ENCODE measurements around the gene ARHGEF1. TPM values are rescaled to one million over a fixed set of nuclear protein-coding genes. Genes with fewer than 3 reads are reported as not detected.

The ARHGEF1 gene
- total RNA-seq, 1 donor from 2014 or later: 114 TPM

GRCh38 chr19:41915776-41916414, 32.9 kb downstream of the ARHGEF1 start:
- no peak for DNase-seq (ENCODE audit: extremely low spot score in 2 of 2)
- Histone ChIP-seq H3K4me1 (peaks cover 14% of the 10 kb centered on the region), H3K4me3 (no peak overlapping the region), H3K36me3 (no peaks in the 10 kb centered on the region), H3K27me3 (peaks cover 7% of the 10 kb centered on the region), H3K27ac (no peak overlapping the region), H3K9me3 (no peaks in the 10 kb centered on the region)
- intact Hi-C loops (cut with DNase I): no loop called here
- TF ChIP-seq POLR2A (IDR thresholded peaks at IDR 0.05) (no peak), POLR2AphosphoS5 (IDR thresholded peaks at IDR 0.05; ENCODE audit: insufficient read depth in 1 of 2, low read depth in 1 of 2) (no peak)
- TF ChIP-seq, protein P1, sequence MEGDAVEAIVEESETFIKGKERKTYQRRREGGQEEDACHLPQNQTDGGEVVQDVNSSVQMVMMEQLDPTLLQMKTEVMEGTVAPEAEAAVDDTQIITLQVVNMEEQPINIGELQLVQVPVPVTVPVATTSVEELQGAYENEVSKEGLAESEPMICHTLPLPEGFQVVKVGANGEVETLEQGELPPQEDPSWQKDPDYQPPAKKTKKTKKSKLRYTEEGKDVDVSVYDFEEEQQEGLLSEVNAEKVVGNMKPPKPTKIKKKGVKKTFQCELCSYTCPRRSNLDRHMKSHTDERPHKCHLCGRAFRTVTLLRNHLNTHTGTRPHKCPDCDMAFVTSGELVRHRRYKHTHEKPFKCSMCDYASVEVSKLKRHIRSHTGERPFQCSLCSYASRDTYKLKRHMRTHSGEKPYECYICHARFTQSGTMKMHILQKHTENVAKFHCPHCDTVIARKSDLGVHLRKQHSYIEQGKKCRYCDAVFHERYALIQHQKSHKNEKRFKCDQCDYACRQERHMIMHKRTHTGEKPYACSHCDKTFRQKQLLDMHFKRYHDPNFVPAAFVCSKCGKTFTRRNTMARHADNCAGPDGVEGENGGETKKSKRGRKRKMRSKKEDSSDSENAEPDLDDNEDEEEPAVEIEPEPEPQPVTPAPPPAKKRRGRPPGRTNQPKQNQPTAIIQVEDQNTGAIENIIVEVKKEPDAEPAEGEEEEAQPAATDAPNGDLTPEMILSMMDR (IDR thresholded peaks at IDR 0.05): no peak

- TF ChIP-seq POLR2A (IDR thresholded peaks at IDR 0.05) (no peak), POLR2AphosphoS5 (IDR thresholded peaks at IDR 0.05; ENCODE audit: insufficient read depth in 1 of 2, low read depth in 1 of 2) (no peak)
- TF ChIP-seq, protein P1 (IDR thresholded peaks at IDR 0.05): no peak
Observed at GRCh38 chr19:41917676-41918075, 34.7 kb downstream of the ARHGEF1 start.

GRCh38 chr19:41918095-41918494, 35.1 kb downstream of the ARHGEF1 start:
- peaks cover 12% of the 10 kb centered on the region for H3K27me3 ChIP-seq
- TF ChIP-seq, protein P1 (IDR thresholded peaks at IDR 0.05): no peak
- TF ChIP-seq POLR2A (IDR thresholded peaks at IDR 0.05): no peak
- no peak for TF ChIP-seq POLR2AphosphoS5 (IDR thresholded peaks at IDR 0.05; ENCODE audit: insufficient read depth in 1 of 2, low read depth in 1 of 2)
- H3K9me3 ChIP-seq: no peaks in the 10 kb centered on the region
- no peak for DNase-seq (ENCODE audit: extremely low spot score in 2 of 2)
- H3K36me3 ChIP-seq: no peaks in the 10 kb centered on the region
- H3K27ac ChIP-seq: no peak overlapping the region
- H3K4me3 ChIP-seq: no peak overlapping the region
- peaks cover 9% of the 10 kb centered on the region for H3K4me1 ChIP-seq
- intact Hi-C loops (cut with DNase I): no loop called here

More at GRCh38 chr19:41917676-41918075, 34.7 kb downstream of the ARHGEF1 start:
- H3K27ac ChIP-seq: no peak overlapping the region
- H3K4me1 ChIP-seq: peaks cover 14% of the 10 kb centered on the region
- H3K36me3 ChIP-seq: no peaks in the 10 kb centered on the region
- H3K27me3 ChIP-seq: peaks cover 12% of the 10 kb centered on the region
- no peak overlapping the region for H3K4me3 ChIP-seq
- intact Hi-C loops (cut with DNase I): no loop called here
- H3K9me3 ChIP-seq: no peaks in the 10 kb centered on the region
- no peak for DNase-seq (ENCODE audit: extremely low spot score in 2 of 2)

- no peak overlapping the region for H3K4me3 ChIP-seq
- peaks cover 4% of the 10 kb centered on the region for H3K4me1 ChIP-seq
- intact Hi-C loops (cut with DNase I): no loop called here
- no peak for TF ChIP-seq POLR2AphosphoS5 (IDR thresholded peaks at IDR 0.05; ENCODE audit: insufficient read depth in 1 of 2, low read depth in 1 of 2)
- TF ChIP-seq, protein P1 (IDR thresholded peaks at IDR 0.05): no peak
- TF ChIP-seq POLR2A (IDR thresholded peaks at IDR 0.05): no peak
- H3K27ac ChIP-seq: no peak overlapping the region
- H3K9me3 ChIP-seq: no peaks in the 10 kb centered on the region
- no peaks in the 10 kb centered on the region for H3K36me3 ChIP-seq
- H3K27me3 ChIP-seq: peaks cover 12% of the 10 kb centered on the region
- DNase-seq (ENCODE audit: extremely low spot score in 2 of 2): no peak
Observed at GRCh38 chr19:41918653-41919244, 35.8 kb downstream of the ARHGEF1 start.
